ENCODE measurements around the gene HERC4. TPM values are rescaled to one million over a fixed set of nuclear protein-coding genes. Genes with fewer than 3 reads are reported as not detected.

HERC4 gene
- 43.0 TPM for polyA plus RNA-seq
- long read RNA-seq, donor 1, full-length matches to known transcripts = 5 of 5 reads
- long read RNA-seq, donor 1, partial matches to known transcripts = 0 of 5 reads
- long read RNA-seq, donor 1, other reads (novel, unspliced or antisense) = 0 of 5 reads
- long read RNA-seq, donor 2, partial matches to known transcripts = 7 of 11 reads
- long read RNA-seq, donor 2, other reads (novel, unspliced or antisense) = 0 of 11 reads
- long read RNA-seq, donor 3 = 0 reads
- long read RNA-seq, donor 4 = 0 reads
- long read RNA-seq, donor 5 = 0 reads
- long read RNA-seq, donor 6, partial matches to known transcripts = 0 of 2 reads
- long read RNA-seq, donor 6, other reads (novel, unspliced or antisense) = 0 of 2 reads
- long read RNA-seq, donor 7, full-length matches to known transcripts = 4 of 4 reads
- long read RNA-seq, donor 7, partial matches to known transcripts = 0 of 4 reads
- long read RNA-seq, donor 7, other reads (novel, unspliced or antisense) = 0 of 4 reads
- long read RNA-seq, donor 8, partial matches to known transcripts = 0 of 5 reads
- long read RNA-seq, donor 8, other reads (novel, unspliced or antisense) = 0 of 5 reads
- long read RNA-seq, donor 9, partial matches to known transcripts = 0 of 4 reads
- long read RNA-seq, donor 9, other reads (novel, unspliced or antisense) = 0 of 4 reads
- long read RNA-seq, donor 10, partial matches to known transcripts = 6 of 10 reads
- long read RNA-seq, donor 10, other reads (novel, unspliced or antisense) = 0 of 10 reads
- long read RNA-seq, donor 11, full-length matches to known transcripts = 4 of 4 reads
- long read RNA-seq, donor 11, partial matches to known transcripts = 0 of 4 reads
- long read RNA-seq, donor 11, other reads (novel, unspliced or antisense) = 0 of 4 reads

- WGBS (ENCODE audit: insufficient coverage, low lambda C conversion rate) = no CpG with 5 or more reads among the region's 64 CpGs
- Histone ChIP-seq H3K27me3 (ENCODE audit: control insufficient read depth, insufficient read depth, low read length) (no peaks in the 10 kb centered on the region), H3K4me1 (ENCODE audit: control insufficient read depth, insufficient read depth, low read length) (peaks cover 8% of the 10 kb centered on the region), H3K36me3 (ENCODE audit: control insufficient read depth, insufficient read depth, low read length) (peaks cover 2% of the 10 kb centered on the region), H3K27ac (ENCODE audit: low read length) (peak within 1 kb of the TSS; percentile 100), H3K9me3 (ENCODE audit: control insufficient read depth, low read depth, low read length) (no peaks in the 10 kb centered on the region), H3K4me3 (ENCODE audit: low read length) (peak within 1 kb of the TSS; percentile 100)
- DNase-seq = peak; percentile 94
Measured at GRCh38 chr10:68074775-68075549, at the start of gene HERC4. Gene HERC4, minus strand, starts transcription at chr10:68075283. Its CDS starts 2,175 bp downstream, at chr10:68073108.

DNA sequence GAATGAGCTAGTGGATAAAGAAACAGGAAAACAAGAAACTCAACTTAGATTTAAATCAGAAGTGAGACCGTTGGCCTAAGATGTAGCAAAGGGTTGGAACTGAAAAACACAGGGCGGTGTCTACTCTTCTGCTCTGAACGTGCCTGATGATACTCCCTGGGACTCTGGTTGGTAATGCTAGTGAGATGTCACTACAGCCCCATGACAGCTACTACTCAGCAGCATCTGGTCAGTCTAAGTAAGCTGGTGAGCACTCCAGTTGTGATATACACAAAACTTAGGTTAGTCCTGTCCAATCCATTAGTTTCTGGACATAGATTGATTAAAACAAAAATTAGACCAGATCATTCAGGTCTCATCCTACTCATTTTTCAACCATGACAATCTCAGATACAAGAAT lies 49.6 kb upstream of the HERC4 start:
- Histone ChIP-seq H3K27me3 (ENCODE audit: control insufficient read depth, insufficient read depth, low read length) (no peaks in the 10 kb centered on the region), H3K36me3 (ENCODE audit: control insufficient read depth, insufficient read depth, low read length) (no peaks in the 10 kb centered on the region), H3K27ac (ENCODE audit: low read length) (no peak overlapping the region), H3K4me3 (ENCODE audit: low read length) (no peak overlapping the region), H3K4me1 (ENCODE audit: control insufficient read depth, insufficient read depth, low read length) (no peaks in the 10 kb centered on the region), H3K9me3 (ENCODE audit: control insufficient read depth, low read depth, low read length) (no peaks in the 10 kb centered on the region)
- WGBS (ENCODE audit: insufficient coverage, low lambda C conversion rate) = no CpG with 5 or more reads among the region's 3 CpGs
- DNase-seq = no peak

DNA sequence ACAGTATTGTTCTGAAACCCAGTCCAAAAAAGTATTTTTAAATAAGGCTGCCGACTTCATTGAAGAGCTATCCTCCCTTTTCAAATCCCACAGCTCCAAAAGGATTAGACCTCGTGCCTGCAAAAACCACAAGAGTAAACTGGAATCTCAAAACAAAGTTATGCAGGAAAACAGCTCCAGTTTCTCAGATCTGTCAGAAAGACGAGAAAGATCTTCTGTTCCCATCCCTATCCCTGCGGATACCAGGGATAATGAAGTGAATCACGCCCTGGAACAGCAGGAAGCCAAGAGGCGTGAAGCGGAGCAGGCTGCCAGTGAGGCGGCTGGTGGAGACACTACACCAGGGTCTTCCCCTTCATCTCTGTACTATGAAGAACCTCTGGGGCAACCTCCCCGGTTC lies 46.8 kb upstream of the HERC4 start:
- no peak overlapping the region for H3K27ac ChIP-seq (ENCODE audit: low read length)
- no CpG with 5 or more reads among the region's 9 CpGs for WGBS (ENCODE audit: insufficient coverage, low lambda C conversion rate)
- no peaks in the 10 kb centered on the region for H3K4me1 ChIP-seq (ENCODE audit: control insufficient read depth, insufficient read depth, low read length)

DNA sequence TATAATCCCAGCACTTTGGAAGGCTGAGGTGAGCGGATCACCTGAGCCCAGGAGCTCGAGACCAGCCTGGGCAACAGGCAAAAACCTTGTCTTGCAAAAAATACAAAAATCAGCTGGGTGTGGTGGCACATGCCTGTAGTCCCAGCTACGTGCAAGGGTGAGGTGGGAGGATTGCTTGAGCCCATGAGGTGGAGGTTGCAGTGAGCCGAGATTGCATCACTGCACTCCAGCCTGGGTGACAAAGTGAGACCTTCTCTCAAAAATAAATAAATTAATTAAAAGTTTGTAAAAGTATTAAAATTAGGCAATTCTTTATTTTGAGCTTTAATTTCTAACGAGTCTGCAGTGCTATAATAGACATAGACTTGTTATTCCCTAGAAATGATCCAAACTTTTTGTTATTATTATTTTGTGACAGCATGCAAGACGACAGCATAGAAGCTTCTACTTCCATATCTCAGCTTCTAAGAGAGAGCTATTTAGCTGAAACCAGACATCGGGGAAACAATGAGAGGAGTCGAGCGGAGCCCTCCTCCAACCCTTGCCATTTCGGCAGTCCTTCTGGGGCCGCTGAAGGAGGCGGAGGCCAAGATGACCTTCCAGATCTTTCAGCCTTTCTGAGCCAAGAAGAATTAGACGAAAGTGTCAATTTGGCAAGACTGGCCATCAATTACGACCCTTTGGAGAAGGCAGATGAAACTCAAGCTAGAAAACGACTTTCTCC lies 46.1 kb upstream of the HERC4 start:
- no peak for DNase-seq
- Histone ChIP-seq H3K9me3 (ENCODE audit: control insufficient read depth, low read depth, low read length) (no peaks in the 10 kb centered on the region), H3K27me3 (ENCODE audit: control insufficient read depth, insufficient read depth, low read length) (peaks cover 3% of the 10 kb centered on the region), H3K4me1 (ENCODE audit: control insufficient read depth, insufficient read depth, low read length) (no peaks in the 10 kb centered on the region), H3K36me3 (ENCODE audit: control insufficient read depth, insufficient read depth, low read length) (no peaks in the 10 kb centered on the region), H3K4me3 (ENCODE audit: low read length) (no peak overlapping the region), H3K27ac (ENCODE audit: low read length) (no peak overlapping the region)
- WGBS (ENCODE audit: insufficient coverage, low lambda C conversion rate) = 80% methylated on average over 1 of the region's 15 CpGs

More for the DNA sequence above, 46.8 kb upstream of the HERC4 start:
- Histone ChIP-seq H3K9me3 (ENCODE audit: control insufficient read depth, low read depth, low read length) (no peaks in the 10 kb centered on the region), H3K36me3 (ENCODE audit: control insufficient read depth, insufficient read depth, low read length) (no peaks in the 10 kb centered on the region), H3K27me3 (ENCODE audit: control insufficient read depth, insufficient read depth, low read length) (peaks cover 3% of the 10 kb centered on the region), H3K4me3 (ENCODE audit: low read length) (no peak overlapping the region)
- no peak for DNase-seq

GRCh38 chr10:68118657-68119056 lies 43.6 kb upstream of the HERC4 start:
- no peak for DNase-seq
- Histone ChIP-seq H3K36me3 (ENCODE audit: control insufficient read depth, insufficient read depth, low read length) (no peaks in the 10 kb centered on the region), H3K27ac (ENCODE audit: low read length) (no peak overlapping the region), H3K4me3 (ENCODE audit: low read length) (no peak overlapping the region), H3K9me3 (ENCODE audit: control insufficient read depth, low read depth, low read length) (no peaks in the 10 kb centered on the region), H3K4me1 (ENCODE audit: control insufficient read depth, insufficient read depth, low read length) (no peaks in the 10 kb centered on the region), H3K27me3 (ENCODE audit: control insufficient read depth, insufficient read depth, low read length) (peaks cover 3% of the 10 kb centered on the region)
- no CpG with 5 or more reads among the region's 3 CpGs for WGBS (ENCODE audit: insufficient coverage, low lambda C conversion rate)

GRCh38 chr10:68112837-68113236 lies 37.8 kb upstream of the HERC4 start:
- Histone ChIP-seq H3K27me3 (ENCODE audit: control insufficient read depth, insufficient read depth, low read length) (no peaks in the 10 kb centered on the region), H3K4me3 (ENCODE audit: low read length) (no peak overlapping the region), H3K27ac (ENCODE audit: low read length) (no peak overlapping the region), H3K4me1 (ENCODE audit: control insufficient read depth, insufficient read depth, low read length) (no peaks in the 10 kb centered on the region), H3K9me3 (ENCODE audit: control insufficient read depth, low read depth, low read length) (no peaks in the 10 kb centered on the region), H3K36me3 (ENCODE audit: control insufficient read depth, insufficient read depth, low read length) (no peaks in the 10 kb centered on the region)
- no peak for DNase-seq
- WGBS (ENCODE audit: insufficient coverage, low lambda C conversion rate) = no CpG with 5 or more reads among the region's 1 CpG

DNA sequence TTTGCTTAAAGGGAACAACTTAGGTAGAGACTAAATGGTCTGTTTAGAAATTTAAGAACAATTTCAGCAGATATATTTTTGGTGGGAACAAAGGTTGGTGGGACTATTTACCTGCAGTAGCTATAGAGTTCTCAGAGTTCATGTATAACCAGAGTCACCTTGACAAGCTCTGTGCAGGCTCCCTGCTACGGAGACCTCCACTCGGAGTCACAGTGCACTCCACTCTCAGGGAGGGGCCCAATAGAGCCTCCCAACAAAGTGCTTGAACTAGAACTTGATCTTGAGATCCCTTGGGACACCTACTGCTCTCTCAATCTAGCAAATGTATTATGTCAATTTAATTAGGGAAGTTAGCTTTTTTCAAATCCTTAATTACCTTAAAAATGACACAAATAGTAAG lies 36.5 kb upstream of the HERC4 start:
- Histone ChIP-seq H3K9me3 (ENCODE audit: control insufficient read depth, low read depth, low read length) (no peaks in the 10 kb centered on the region), H3K4me1 (ENCODE audit: control insufficient read depth, insufficient read depth, low read length) (no peaks in the 10 kb centered on the region), H3K27me3 (ENCODE audit: control insufficient read depth, insufficient read depth, low read length) (no peaks in the 10 kb centered on the region), H3K36me3 (ENCODE audit: control insufficient read depth, insufficient read depth, low read length) (no peaks in the 10 kb centered on the region), H3K27ac (ENCODE audit: low read length) (no peak overlapping the region), H3K4me3 (ENCODE audit: low read length) (no peak overlapping the region)
- no CpG with 5 or more reads among the region's 2 CpGs for WGBS (ENCODE audit: insufficient coverage, low lambda C conversion rate)
- DNase-seq = no peak

GRCh38 chr10:68110027-68110426 lies 34.9 kb upstream of the HERC4 start:
- Histone ChIP-seq H3K36me3 (ENCODE audit: control insufficient read depth, insufficient read depth, low read length) (no peaks in the 10 kb centered on the region), H3K4me1 (ENCODE audit: control insufficient read depth, insufficient read depth, low read length) (no peaks in the 10 kb centered on the region), H3K9me3 (ENCODE audit: control insufficient read depth, low read depth, low read length) (no peaks in the 10 kb centered on the region), H3K27me3 (ENCODE audit: control insufficient read depth, insufficient read depth, low read length) (no peaks in the 10 kb centered on the region), H3K27ac (ENCODE audit: low read length) (no peak overlapping the region), H3K4me3 (ENCODE audit: low read length) (no peak overlapping the region)
- DNase-seq = no peak
- 89% methylated on average over 2 of the region's 2 CpGs for WGBS (ENCODE audit: insufficient coverage, low lambda C conversion rate)

DNA sequence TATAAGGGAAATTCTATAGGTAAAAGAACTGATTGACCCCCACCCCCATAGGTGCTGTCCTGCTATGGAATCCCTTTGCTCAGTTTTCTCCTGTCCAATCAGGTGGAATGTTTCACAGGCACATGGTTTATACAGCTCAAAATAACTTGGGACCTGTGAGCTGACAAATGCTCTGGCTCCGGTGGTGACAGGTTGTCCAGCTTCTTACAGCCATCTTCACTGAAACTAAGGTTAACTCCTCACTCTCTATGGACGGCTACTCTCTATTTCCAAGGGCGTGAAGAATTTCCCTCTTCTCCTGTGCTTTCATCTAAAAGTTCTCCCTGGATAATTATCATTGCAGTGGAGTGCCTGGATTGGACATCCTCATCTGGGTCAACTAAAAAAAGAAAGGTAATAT lies 34.2 kb upstream of the HERC4 start, which contains the start of gene MYPN:
Gene MYPN (plus strand): TSS at position 158 of the 400 bp plus-strand sequence. CDS start 11,951 bp downstream, outside the sequence.
- DNase-seq = no peak
- no peaks in the 10 kb centered on the region for H3K36me3 ChIP-seq (ENCODE audit: control insufficient read depth, insufficient read depth, low read length)
- H3K4me1 ChIP-seq (ENCODE audit: control insufficient read depth, insufficient read depth, low read length) = no peaks in the 10 kb centered on the region
- no peak within 1 kb of the TSS for H3K27ac ChIP-seq (ENCODE audit: low read length)
- H3K27me3 ChIP-seq (ENCODE audit: control insufficient read depth, insufficient read depth, low read length) = no peaks in the 10 kb centered on the region
- no peaks in the 10 kb centered on the region for H3K9me3 ChIP-seq (ENCODE audit: control insufficient read depth, low read depth, low read length)
- H3K4me3 ChIP-seq (ENCODE audit: low read length) = no peak within 1 kb of the TSS
- WGBS (ENCODE audit: insufficient coverage, low lambda C conversion rate) = no CpG with 5 or more reads among the region's 3 CpGs
